NCI-H774 (cell line): ENCODE results near the gene FBXW5.

Experiments used
- DNase-seq: peaks from one replicate; lab custom pipeline; 2025; lab: John Stamatoyannopoulos, UW

Gene FBXW5

GRCh38 chr9:136907011-136907914 is 37.3 kb downstream of the FBXW5 start:
- no peak for DNase-seq

DNA sequence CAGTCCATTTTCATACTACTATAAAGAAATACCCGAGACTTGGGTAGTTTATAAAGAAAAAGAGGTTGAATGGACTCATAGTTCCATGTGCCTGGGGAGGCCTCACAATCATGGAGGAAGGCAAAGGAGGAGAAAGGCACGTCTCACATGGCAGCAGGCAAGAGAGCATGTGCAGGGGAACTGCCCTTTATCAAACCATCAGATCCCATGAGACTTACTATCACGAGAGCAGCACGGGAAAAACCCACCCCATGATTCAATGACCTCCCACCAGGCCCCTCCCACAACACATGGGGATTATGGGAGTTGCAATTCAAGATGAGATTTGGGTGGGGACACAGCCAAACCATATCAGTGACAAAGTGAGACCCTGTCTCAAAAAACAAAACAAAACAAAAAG is 38.3 kb downstream of the FBXW5 start:
- no peak for DNase-seq

DNA sequence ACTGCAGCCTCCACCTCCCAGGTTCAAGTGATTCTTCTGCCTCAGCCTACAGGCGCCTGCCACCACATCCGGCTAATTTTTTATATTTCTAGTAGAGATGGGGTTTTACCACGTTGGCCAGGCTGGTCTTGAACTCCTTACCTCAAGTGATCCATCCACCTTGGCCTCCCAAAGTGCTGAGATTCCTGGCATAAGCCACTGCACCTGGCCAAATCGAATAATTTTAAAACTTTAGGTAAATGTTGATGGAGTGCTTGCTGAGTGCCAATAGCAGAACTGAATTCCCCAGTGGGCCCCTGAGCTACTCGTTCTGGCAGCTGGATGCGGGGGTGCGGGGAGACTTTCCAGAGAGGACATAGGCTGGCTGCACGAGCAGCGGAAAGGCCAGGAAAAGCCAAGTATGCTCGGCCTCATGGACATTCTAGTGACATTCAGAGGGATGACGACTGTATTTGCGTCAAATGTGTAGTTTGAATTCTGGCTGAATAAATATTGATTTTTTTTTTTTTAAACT is 41.4 kb downstream of the FBXW5 start:
- DNase-seq: peak; percentile 33

GRCh38 chr9:136902259-136902821 is 42.2 kb downstream of the FBXW5 start:
- DNase-seq: no peak

DNA sequence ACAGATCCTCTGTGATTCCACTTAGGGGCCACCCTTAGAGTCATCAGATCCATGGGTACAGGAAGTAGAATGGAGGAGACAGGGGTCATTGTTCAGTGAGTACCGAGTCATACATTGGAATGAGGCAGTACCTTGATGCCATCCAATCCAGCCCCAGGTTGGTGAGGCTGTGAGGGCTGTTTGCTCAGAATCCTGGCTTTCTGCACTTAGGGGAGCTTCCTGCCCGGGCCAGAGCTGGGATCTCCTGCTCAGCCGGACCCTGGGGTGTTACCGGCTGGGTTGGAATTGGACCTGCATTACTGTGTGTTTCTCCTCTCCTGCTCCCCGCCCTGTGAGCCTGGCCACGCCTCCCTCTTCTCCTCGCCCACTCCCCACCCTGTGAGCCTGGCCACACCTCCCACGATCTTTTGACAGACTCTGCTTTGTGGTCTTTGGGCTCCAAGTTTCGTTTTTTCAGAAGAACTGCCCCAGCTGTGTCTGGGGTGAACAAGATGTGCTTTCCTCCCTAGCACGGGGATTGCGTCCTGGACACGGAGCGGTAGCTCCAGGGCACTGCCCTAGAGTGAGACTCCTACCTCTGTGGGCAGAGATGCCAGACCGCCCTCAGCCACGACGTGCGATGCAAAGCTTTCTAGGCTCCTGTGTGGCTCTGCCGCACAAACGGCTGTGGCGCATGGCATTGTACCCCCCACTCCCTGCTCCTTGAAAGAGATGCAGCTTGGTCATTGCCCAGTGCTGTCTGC is 42.9 kb downstream of the FBXW5 start:
- no peak for DNase-seq

DNA sequence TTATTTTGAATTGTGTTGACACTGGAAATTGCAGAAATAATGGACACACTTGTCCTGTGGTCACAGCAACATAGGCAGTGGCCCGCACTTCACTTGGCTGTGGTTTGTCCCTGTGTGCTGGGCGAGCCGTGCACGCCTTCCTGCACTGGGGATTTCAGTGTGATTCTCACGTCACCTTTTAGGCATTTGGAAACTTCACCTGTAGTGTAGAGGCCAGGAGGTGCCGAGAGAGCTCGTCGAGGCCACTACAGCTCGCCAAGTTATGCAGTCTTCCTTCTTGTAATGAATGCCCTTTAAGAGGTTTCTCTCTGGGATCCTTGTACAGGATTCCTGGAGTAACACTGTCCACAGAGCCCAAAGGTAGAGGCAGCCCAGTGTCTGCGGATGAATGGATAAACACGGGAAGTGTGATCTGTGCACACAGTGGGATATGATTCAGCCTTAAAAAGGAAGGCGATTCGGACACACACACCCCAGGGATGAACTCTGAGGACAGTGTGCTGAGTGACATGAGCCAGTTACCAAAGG is 43.5 kb downstream of the FBXW5 start:
- DNase-seq: no peak

DNA sequence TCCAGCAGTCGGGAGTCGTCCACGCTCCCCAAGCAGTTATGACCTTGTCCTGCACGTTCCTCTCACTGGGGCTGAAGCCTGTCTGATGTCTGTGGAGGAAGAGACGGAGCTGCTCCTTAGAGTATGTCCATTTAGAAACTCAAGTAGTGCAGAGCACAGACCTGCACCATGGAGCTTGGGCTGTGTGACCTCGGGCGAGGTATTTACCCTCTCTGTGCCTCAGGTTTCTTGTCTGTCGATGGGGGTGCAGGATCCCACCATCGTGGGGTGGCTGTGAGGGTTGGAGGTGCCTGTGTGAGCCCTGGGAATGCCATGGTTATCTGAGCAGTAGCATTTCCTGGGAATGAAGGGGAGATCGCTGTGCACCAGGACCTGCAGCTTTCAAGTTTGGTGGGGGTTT is 44.0 kb downstream of the FBXW5 start:
- no peak for DNase-seq

- no peak for DNase-seq
Measured at GRCh38 chr9:136899196-136899595, 45.3 kb downstream of the FBXW5 start.

- DNase-seq: no peak
Measured at GRCh38 chr9:136898483-136899100, 45.9 kb downstream of the FBXW5 start.

DNA sequence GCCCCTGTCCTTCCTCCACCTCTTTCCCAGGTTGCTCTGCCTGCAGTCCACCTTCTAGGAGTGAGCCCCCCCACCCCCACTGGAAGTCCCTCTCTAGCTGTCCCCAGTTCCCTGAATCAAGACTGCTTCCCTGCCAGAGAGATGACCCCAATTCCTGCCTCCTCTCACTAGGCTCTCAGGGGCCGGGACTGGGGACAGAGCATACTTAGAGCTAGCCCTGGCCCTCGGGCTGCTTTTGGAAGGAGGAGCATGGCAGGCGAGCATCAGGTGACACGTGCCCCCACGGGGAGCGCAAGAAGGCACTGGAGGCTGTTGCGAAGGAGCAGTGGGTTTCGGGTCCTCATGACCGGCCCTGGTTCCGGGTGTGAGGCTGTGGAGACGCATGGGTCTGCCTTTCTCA is 48.5 kb downstream of the FBXW5 start:
- DNase-seq: no peak

GRCh38 chr9:136890661-136891060 is 53.9 kb downstream of the FBXW5 start:
- DNase-seq: no peak
